Activated CD4-positive, alpha-beta T cell treated with anti-CD3 and anti-CD28 coated beads, Interleukin-2, amount 10 ng/mL, durations not matched to agents 24 days and 14 days (primary cell): ENCODE measurements around the gene PRPH. TPM values are rescaled to one million over a fixed set of nuclear protein-coding genes. Genes with fewer than 3 reads are reported as not detected.
A peak's percentile ranks its signal among the peaks of the same experiment; 100 is the strongest.

Source experiments
- DNase-seq: peaks from one replicate; pipeline ENCODE4 v3.0.0; 2022
- H3K27ac Mint-ChIP-seq: one replicate; pipeline ENCODE4 v1.8.0; 2022; ENCODE audit warnings: mild to moderate bottlenecking, mixed read lengths
- H3K27me3 Mint-ChIP-seq: one replicate; pipeline ENCODE4 v1.8.0; 2022; ENCODE audit warnings: mixed read lengths
- H3K36me3 Mint-ChIP-seq: one replicate; pipeline ENCODE4 v1.8.0; 2022; ENCODE audit warnings: low read depth, mild to moderate bottlenecking, mixed read lengths
- H3K4me1 Mint-ChIP-seq: one replicate; pipeline ENCODE4 v1.8.0; 2021; ENCODE audit warnings: mixed read lengths
- H3K4me3 Mint-ChIP-seq: one replicate; pipeline ENCODE4 v1.8.0; 2022; ENCODE audit warnings: mild to moderate bottlenecking, moderate library complexity, mixed read lengths
- H3K9me3 Mint-ChIP-seq: one replicate; pipeline ENCODE4 v1.8.0; 2021; ENCODE audit warnings: mixed read lengths
- intact Hi-C: fragments of 100-400 bp; cut with micrococcal nuclease; formaldehyde crosslinking; loops from one replicate; pipeline ENCODE4 v1.15.1; 2023
- total RNA-seq: library from RNA; stranded (reverse); gene quantifications from 2 replicates; pipeline ENCODE4 v1.2.3, GENCODE V29; 2022

The PRPH gene
- total RNA-seq, 1 donor from 2014 or later: 0.23 TPM

GRCh38 chr12:49345051-49345824 lies 50.3 kb downstream of the PRPH start:
- Mint-ChIP-seq H3K27ac (no peak overlapping the region), H3K36me3 (no peaks in the 10 kb centered on the region), H3K4me1 (peaks cover 31% of the 10 kb centered on the region), H3K9me3 (no peaks in the 10 kb centered on the region), H3K27me3 (peaks cover 75% of the 10 kb centered on the region), H3K4me3 (peak overlapping the region; percentile 84)
- DNase-seq: peak; percentile 68
- intact Hi-C loops: loop anchor here (1.0 kb wide), 1 partner anchor 8 kb away; the partner anchor contains the start of gene C1QL4

- Mint-ChIP-seq H3K27me3 (peaks cover 71% of the 10 kb centered on the region), H3K36me3 (no peaks in the 10 kb centered on the region), H3K4me3 (peak overlapping the region; percentile 84), H3K27ac (no peak overlapping the region), H3K9me3 (no peaks in the 10 kb centered on the region), H3K4me1 (peaks cover 31% of the 10 kb centered on the region)
- intact Hi-C loops: loop anchor here (1.0 kb wide), 1 partner anchor 9 kb away; the partner anchor contains the start of gene C1QL4
- no peak for DNase-seq
These were observed 51.1 kb downstream of the PRPH start for GRCh38 chr12:49345825-49346658.

GRCh38 chr12:49346659-49347310 lies 51.8 kb downstream of the PRPH start, which contains the start of gene DNAJC22:
TSS of gene DNAJC22 (plus strand) at chr12:49346888. CDS start at chr12:49348873, 1,985 bp downstream.
- H3K4me1 Mint-ChIP-seq: peaks cover 31% of the 10 kb centered on the region
- peak; percentile 80 for DNase-seq
- H3K4me3 Mint-ChIP-seq: peak within 1 kb of the TSS; percentile 84
- H3K27me3 Mint-ChIP-seq: peaks cover 67% of the 10 kb centered on the region
- intact Hi-C loops: loop anchor here (1.0 kb wide), 1 partner anchor 58 kb away; no protein-coding TSS in a partner anchor
- H3K9me3 Mint-ChIP-seq: no peaks in the 10 kb centered on the region
- peak within 1 kb of the TSS; percentile 67 for H3K27ac Mint-ChIP-seq
- H3K36me3 Mint-ChIP-seq: no peaks in the 10 kb centered on the region

- Mint-ChIP-seq H3K4me3 (peak overlapping the region; percentile 84), H3K27me3 (peaks cover 66% of the 10 kb centered on the region), H3K36me3 (no peaks in the 10 kb centered on the region), H3K27ac (peak overlapping the region; percentile 67), H3K9me3 (no peaks in the 10 kb centered on the region), H3K4me1 (peaks cover 30% of the 10 kb centered on the region)
- intact Hi-C loops: loop anchor here (1.0 kb wide), 1 partner anchor 59 kb away; no protein-coding TSS in a partner anchor
- peak; percentile 94 for DNase-seq
These were observed 52.6 kb downstream of the PRPH start for GRCh38 chr12:49347311-49348193.

Other genes with a start within 250 kb of the PRPH start
- gene KMT2D, start 234.4 kb upstream of the PRPH start, total RNA-seq: 101 TPM in 2 replicates
- gene RHEBL1, start 225.2 kb upstream of the PRPH start, total RNA-seq: 10.9 and 11.8 TPM in 2 replicates
- gene DHH, start 200.3 kb upstream of the PRPH start, total RNA-seq: 0.07 and 0.09 TPM in 2 replicates
- gene LMBR1L, start 184.3 kb upstream of the PRPH start, total RNA-seq: 39.9 and 43.7 TPM in 2 replicates
- gene TUBA1B, start 163.8 kb upstream of the PRPH start, total RNA-seq: 1,679 and 1,696 TPM in 2 replicates
- gene TUBA1A, start 106.1 kb upstream of the PRPH start, total RNA-seq: 45.9 and 46.8 TPM in 2 replicates
- 286 and 305 TPM in 2 replicates for gene TUBA1C, start 30.1 kb upstream of the PRPH start, total RNA-seq
- gene TROAP, start 28.1 kb downstream of the PRPH start, total RNA-seq: 49.9 and 51.6 TPM in 2 replicates
- not detected in 2 replicates for gene C1QL4, start 42.0 kb downstream of the PRPH start, total RNA-seq
- not detected in 2 replicates for gene DNAJC22, start 51.7 kb downstream of the PRPH start, total RNA-seq
- 14.5 and 16.2 TPM in 2 replicates for gene SPATS2, start 72.3 kb downstream of the PRPH start, total RNA-seq
- 1.5 and 2.1 TPM in 2 replicates for gene KCNH3, start 243.9 kb downstream of the PRPH start, total RNA-seq